Nucleus accumbens (tissue), 56 donors: ENCODE results near the gene PERM1.
"Not testable (repeated sequence)": the region's sequence is repeated elsewhere in the genome, so short reads cannot be mapped to it uniquely, and the experiment has no call there.

Experiments
- DNase-seq, 56 donors: peaks; one replicate each; lab custom pipeline; 2025; lab: John Stamatoyannopoulos, UW

PERM1 gene

DNA sequence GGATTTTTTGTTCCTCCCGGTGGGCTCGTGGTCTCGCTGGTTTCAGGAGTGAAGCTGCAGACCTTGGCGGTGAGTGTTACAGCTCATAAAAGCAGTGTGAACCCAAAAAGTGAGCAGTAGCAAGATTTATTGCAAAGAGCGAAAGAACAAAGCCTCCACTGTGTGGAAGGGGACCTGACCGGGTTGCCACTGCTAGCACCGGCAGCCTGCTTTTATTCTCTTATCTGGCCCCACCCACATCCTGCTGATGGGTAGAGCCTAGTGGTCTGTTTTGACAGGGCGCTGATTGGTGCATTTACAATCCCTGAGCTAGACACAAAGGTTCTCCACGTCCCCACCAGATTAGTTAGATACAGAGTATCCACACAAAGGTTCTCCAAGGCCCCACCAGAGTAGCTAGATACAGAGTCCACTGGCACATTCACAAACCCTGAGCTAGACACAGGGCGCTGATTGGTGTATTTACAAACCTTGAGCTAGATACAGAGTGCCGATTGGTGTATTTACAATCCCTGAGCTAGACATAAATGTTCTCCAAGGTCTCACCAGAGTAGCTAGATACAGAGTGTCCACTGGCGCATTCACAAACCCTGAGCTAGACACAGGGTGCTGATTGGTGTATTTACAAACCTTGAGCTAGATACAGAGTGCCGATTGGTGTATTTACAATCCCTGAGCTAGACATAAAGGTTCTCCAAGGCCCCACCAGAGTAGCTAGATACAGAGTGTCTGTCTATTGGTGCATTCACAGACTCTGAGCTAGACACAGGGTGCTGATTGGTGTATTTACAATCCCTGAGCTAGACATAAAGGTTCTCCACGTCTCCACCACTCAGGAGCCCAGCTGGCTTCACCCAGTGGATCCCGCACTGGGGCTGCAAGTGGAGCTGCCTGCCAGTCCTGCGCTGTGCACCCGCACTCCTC, 35.8 kb upstream of the PERM1 start:
- DNase-seq = not testable (repeated sequence)

DNA sequence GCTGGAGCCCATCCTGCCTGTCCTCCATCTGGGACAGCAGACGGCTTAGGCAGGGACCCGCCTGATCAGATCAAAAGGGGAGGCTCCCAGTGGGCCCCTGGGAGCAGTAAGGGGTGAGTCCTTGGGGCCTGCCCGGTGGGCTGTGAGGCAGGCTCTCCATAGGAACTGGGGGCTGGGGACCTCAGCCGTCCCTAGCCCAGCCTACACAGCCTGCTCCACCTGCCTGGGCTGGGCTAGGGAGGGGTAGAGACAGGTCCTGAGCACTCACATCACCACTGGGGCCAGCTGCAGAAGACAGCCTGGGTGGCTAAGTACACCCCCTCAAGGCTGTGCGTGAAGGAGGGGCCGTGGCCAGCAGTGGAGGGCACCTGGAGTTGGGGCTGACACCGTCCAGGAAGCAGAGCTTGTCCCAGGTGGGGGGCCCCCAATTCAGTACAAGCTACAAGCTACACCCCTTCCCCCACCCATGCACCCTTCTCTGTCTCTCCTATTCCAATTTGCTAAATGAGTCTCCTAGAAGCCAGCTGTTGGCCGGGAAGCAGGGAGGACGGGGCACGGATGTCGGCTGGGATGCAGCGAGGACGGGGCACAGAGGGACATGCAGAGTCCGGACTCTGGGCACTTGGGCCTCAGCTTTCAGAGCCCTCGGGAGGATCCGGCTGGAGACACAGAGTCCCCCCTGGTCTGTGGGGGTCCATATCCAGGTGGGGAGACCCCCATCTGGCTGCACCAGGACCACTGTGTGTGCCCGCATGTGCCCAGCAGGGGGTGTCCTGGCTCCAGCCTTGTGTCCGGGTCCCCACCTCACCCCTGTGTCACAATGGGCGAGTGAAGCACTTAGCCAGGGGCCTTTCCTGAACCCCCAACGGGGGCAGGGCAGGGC, 33.1 kb upstream of the PERM1 start:
- DNase-seq = peak in 1 of 56 donors; percentile 35

DNA sequence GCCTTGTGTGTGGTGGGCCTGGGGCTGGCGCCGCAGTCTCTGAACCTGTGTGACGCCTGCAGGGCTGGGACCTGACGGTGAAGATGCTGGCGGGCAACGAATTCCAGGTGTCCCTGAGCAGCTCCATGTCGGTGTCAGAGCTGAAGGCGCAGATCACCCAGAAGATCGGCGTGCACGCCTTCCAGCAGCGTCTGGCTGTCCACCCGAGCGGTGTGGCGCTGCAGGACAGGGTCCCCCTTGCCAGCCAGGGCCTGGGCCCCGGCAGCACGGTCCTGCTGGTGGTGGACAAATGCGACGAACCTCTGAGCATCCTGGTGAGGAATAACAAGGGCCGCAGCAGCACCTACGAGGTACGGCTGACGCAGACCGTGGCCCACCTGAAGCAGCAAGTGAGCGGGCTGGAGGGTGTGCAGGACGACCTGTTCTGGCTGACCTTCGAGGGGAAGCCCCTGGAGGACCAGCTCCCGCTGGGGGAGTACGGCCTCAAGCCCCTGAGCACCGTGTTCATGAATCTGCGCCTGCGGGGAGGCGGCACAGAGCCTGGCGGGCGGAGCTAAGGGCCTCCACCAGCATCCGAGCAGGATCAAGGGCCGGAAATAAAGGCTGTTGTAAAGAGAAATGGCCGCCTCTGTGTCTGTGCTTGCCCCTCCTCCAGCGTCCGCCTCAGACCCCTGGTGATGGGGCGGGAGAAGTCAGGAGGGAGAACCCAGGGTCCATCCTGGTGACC, 32.2 kb upstream of the PERM1 start:
- no peak for DNase-seq

DNA sequence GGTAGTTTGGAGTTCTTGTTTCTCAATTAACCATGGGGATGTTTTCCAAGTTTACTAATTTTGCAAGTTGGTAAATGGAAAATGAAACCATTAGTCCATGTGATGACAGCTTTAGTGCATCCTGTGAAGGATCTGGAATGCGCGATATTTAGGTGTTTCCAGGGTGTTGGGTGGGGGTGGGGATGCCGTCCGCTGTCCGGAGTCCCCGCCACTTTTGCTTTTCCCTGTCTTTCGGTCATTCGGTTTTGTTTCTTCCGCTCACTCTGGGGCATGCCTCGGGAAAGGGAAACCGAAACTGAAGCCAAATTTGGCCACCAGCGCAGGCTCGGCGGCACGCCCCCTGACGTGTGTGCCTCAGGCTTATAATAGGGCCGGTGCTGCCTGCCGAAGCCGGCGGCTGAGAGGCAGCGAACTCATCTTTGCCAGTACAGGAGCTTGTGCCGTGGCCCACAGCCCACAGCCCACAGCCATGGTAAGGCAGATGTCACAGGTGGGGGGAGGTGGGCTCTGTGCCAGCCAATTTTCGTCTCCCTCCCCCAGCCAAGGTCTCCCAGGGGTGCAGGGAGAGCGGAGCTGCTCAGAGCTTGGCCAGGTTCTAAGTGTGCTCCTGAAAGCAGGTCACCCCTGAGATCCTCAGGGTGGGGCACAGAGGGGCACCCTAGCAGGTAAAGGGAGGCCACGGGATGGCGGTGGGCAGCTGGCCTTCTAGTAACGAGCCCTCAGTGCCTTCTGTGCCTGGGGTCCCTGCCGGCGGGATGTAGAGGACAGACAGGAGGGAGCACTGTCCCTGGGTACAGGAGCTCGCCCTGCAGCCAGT, 31.4 kb upstream of the PERM1 start, which contains the start of gene ISG15:
Gene ISG15, plus strand, starts transcription at position 393 of the 817 bp plus-strand sequence. Its CDS starts 77 bp downstream, at position 470.
- DNase-seq = peak in 50 of 56 donors; percentile 23 to 88 (median 66)

- DNase-seq = not testable (repeated sequence)
Observed at GRCh38 chr1:1012736-1013104, 30.8 kb upstream of the PERM1 start.

DNA sequence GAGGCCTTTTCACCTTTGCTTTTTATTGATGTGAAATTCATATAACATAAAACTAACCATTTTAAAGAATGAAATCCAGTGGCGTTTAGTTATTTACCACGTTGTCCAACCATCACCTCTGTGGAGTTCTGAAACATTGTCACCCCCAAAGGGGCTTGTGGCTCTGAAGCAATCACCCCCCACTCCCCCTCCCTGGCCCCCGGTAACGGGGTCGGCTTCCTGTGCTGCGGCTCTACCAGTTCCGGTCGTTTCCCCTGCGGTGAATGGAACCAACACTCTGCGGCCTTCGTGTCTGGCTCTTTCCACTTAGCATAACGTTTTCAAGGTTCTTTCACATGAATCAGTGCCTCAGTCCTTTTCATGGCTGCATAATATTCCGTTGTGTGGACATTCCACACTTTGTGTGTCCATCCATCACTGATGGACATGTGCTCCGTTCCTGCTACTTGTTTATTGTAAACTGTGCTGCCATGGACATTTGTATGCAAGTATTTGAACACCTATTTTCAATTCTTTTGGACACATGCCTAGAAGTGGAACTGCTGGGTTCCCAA, 29.6 kb upstream of the PERM1 start:
- no peak for DNase-seq

GRCh38 chr1:1010131-1010530, 28.2 kb upstream of the PERM1 start:
- not testable (repeated sequence) for DNase-seq

GRCh38 chr1:1006305-1007159, 24.6 kb upstream of the PERM1 start:
- DNase-seq = no peak

DNA sequence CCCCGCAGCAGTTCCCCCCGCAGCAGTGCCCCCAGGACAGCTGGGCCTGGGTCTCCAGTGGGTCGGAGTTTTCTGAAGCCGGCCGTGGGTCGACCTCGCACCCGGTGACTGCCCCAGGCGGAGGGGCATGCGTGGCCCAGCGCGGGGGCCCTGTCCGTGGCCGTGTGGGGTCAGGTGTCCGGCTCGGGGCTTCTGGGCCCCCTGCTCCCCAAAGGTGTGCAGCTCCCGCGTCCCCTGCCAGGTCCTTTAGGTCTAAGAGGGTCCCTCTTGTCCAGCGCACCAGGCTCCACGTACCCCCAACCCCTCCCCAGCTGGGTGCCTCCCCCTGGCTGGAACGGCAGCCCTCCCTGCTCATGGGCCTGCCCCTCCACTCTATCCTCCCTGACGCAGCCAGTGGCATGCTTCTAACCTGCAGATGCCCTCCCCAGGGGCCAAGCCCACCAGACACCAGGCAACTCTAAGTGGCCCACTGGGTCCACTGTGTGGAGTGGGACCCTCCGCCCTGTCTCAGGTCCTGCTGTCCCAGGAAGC, 23.9 kb upstream of the PERM1 start:
- no peak for DNase-seq

DNA sequence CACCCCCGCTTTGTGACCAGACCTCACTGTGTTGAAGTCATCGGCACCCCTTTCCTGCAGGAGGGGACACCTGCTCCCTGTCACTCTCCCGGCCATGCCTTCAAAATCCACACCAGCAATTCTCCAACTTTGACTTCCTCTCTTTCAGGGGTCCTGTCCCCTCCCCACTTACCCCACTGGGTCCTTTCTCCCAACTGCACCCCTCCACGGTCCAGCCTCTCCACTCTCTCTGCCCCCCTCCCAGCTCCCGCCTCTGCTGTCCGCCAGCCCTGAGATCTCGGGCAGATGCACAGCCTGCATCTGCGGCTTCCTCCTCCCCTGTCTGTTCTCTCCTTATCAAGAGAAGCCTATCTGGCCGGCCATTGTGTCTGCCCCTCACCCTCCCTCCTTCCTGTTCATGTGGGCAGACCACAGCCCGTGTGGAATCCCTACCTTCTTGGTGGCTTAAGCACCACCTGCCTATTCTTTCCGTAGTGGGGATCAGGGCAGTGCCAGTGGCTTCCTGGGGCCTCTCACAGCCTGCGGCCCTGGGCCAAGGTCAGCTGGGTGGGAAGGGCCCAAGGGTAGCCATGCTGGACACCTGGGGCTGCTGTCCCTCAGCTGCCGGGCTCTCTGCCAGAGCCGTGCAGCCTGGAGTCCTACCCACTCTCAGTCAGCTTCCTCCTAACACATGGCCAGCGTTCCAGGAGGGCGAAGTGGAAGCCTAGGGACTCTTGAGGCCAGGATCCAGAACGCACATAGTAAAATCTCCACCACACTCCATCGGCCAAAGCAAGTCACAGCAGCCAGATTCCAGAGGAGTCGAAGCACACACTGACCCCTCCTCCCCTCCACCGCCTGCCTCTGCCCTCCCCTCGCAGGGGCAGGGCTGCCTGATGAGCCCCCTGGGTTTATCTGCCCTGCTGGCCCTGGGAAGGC, 23.1 kb upstream of the PERM1 start:
- DNase-seq = no peak

DNA sequence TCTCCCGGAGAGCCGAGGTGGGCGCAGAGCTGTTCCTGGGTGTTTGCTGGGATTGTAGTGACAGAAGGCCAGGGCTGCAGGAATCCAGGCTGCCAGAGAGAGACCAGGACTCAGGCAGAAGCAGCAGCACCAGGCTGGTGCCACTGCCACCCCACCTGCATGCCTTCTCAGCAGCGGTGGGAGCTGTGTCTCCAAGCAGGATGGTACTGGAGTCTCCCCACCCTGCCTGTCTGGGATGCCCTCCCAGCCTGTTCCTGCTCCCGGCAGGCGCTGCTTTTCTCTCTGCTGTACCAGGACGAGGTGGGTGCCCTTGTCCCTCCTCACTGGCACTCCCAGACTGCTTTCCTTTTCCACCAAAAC, 22.5 kb upstream of the PERM1 start:
- DNase-seq = no peak

GRCh38 chr1:1003618-1004419, 21.9 kb upstream of the PERM1 start:
- DNase-seq = no peak

GRCh38 chr1:1001057-1001783, 19.3 kb upstream of the PERM1 start:
- DNase-seq = peak in 1 of 56 donors; percentile 41

GRCh38 chr1:1000357-1001056, 18.6 kb upstream of the PERM1 start:
- peak in 38 of 56 donors; percentile 27 to 86 (median 60) for DNase-seq
